Peyer's patch (tissue), 4 donors: ENCODE results near the gene EPHA5.

Source experiments
- POLR2A ChIP-seq, 2 donors: fragments of 450-650 bp; IDR thresholded peaks; one replicate each; pipeline ENCODE4 v1.5.1; 2017; ENCODE audit warnings: antibody characterized with exemption in 2 of 2, mild to moderate bottlenecking in 2 of 2, moderate library complexity in 2 of 2
- TF ChIP-seq, protein P1 (sequence below), 6 experiments: fragments of 450-650 bp in 4 of 6; fragments of 200-600 bp in 2 of 6; sonication (generic) in 1 of 6; IDR thresholded peaks; one replicate each; pipeline ENCODE4 v1.5.1; 2017 to 2019; ENCODE audit warnings: antibody characterized with exemption in 6 of 6, mild to moderate bottlenecking in 3 of 6, moderate library complexity in 1 of 6

DNA sequence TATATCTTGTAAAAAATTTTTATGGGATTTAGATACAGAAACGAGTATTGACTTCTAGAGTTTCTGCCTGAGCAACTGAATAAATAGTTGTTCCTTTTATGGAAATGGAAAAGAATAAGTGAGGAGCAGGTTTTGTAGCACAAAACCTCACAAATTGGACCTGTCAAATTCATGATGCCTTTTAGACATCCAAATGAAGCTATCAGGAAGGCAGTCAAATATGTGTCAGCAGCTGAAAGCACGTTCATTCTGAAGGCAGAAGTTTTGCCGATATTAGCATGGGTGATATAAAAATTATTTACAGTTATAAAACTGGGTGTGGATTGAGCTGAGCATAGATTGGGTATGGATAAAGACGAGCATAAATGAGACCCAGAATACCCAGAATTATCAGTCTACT lies 374.0 kb downstream of the EPHA5 start:
- TF ChIP-seq, protein P1, sequence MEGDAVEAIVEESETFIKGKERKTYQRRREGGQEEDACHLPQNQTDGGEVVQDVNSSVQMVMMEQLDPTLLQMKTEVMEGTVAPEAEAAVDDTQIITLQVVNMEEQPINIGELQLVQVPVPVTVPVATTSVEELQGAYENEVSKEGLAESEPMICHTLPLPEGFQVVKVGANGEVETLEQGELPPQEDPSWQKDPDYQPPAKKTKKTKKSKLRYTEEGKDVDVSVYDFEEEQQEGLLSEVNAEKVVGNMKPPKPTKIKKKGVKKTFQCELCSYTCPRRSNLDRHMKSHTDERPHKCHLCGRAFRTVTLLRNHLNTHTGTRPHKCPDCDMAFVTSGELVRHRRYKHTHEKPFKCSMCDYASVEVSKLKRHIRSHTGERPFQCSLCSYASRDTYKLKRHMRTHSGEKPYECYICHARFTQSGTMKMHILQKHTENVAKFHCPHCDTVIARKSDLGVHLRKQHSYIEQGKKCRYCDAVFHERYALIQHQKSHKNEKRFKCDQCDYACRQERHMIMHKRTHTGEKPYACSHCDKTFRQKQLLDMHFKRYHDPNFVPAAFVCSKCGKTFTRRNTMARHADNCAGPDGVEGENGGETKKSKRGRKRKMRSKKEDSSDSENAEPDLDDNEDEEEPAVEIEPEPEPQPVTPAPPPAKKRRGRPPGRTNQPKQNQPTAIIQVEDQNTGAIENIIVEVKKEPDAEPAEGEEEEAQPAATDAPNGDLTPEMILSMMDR (IDR thresholded peaks at IDR 0.05) = no peak
- TF ChIP-seq POLR2A (IDR thresholded peaks at IDR 0.05) = no peak
